HG03045 (cell line): ENCODE results near the gene SLC28A3.
A peak's percentile ranks its signal among the peaks of the same experiment; 100 is the strongest.

Experiments used
- ATAC-seq: cut with Tn5 transposase; IDR thresholded peaks from one replicate; pipeline ENCODE4 v1.9.1; 2021; ENCODE audit warnings: mild to moderate bottlenecking, moderate library complexity; ENCODE audit not compliant: unreplicated experiment

The SLC28A3 gene

DNA sequence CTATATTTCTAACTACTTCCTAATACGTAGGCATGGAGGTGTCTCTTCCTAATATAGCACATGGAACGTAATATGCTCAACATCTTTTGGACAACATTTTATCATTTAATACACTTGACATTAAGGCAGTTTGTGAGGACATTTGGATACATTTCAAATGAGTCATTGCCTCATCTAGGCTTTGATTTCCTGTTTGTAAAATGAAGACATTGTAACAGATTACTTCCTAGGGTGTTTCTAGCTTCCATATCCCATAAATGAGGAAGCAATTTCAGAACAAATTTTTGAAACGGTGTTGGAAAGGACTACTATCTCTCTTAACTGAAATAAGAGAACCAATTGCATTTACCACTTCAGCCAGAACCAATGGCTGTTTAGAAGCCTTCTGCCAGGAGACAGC is 38.7 kb downstream of the SLC28A3 start:
- no peak for ATAC-seq

DNA sequence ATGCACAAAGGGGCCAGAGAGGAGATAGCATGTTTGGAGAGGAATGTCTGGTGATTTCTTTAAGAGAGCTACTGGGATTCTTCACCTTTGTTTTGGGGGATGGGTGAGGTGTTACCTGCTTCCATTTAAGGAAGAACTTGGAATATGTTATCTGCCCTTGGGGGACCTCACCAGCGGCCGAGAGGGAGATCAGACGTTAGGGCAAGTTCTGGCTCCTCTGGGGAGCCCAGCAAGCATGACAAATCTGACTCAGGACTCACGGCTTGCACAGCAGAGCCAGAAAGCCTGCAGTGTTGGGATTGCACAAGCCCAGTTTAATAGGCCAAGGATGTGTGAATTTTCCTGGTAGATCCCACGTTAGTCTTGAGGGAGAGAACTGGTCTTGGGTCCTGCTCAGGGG is 40.3 kb downstream of the SLC28A3 start:
- ATAC-seq, result no peak

DNA sequence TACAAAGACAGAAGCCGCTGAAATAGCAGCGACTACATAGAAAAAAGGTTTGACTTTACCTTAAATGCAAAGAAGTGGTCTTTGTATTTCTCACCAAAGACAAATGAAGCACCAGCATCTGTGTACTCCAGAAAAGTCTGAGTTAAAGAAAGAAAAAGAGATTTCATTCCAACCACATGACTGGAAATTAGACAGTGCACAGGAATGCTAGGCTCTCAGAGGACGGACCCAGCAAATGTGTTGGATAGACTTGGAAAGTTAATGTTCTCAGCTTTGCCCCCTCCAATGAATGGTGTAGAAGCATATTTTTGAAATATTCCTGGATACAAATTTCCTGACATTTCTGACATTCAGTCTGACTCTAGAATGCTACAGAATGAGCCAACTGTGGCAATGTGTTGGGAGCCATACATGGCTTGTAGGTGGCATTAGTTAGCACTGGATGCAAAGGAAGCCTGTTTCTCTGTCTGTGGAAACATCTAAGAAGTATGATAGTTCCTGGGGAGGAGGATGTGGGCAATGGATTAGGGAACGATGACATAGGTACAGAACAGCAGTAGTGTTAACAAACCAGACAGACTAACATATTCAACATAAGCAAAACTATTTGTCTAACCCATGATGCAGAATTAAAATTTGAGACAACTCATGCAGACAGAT is 43.3 kb downstream of the SLC28A3 start:
- no peak for ATAC-seq

DNA sequence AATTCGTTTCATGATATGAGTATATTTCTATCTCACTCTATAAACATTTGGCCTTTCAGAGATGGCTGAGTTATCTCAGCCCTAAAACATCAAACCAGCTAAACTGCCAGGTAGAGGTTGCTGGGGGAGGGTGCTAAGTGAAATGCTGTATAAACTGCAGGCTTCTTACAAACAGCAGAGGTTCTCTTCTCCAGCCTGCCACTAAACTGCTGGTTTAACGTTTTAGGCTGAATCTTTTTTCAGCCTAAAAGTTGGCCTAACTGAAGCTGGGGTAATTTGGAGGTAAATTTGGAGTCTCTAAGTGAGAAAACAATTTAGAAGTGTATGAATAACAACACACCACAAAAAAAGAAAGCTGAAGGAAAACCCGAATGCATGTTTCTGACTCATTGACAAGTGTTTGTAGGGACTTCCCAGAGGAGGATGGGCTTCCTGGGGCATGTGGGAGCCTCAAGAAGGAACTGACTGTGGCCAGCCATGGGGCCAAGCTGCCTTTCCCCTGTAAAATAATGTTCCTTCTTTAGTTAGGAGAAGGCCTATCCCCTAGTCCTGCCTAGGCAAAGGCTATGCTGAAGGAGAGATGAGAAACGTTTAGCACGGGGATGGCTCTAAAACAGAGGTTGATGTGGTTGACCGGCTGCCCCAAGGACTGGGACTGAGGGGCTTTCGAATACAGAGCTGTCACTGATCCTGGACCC is 44.3 kb downstream of the SLC28A3 start:
- ATAC-seq, result peak; percentile 69

DNA sequence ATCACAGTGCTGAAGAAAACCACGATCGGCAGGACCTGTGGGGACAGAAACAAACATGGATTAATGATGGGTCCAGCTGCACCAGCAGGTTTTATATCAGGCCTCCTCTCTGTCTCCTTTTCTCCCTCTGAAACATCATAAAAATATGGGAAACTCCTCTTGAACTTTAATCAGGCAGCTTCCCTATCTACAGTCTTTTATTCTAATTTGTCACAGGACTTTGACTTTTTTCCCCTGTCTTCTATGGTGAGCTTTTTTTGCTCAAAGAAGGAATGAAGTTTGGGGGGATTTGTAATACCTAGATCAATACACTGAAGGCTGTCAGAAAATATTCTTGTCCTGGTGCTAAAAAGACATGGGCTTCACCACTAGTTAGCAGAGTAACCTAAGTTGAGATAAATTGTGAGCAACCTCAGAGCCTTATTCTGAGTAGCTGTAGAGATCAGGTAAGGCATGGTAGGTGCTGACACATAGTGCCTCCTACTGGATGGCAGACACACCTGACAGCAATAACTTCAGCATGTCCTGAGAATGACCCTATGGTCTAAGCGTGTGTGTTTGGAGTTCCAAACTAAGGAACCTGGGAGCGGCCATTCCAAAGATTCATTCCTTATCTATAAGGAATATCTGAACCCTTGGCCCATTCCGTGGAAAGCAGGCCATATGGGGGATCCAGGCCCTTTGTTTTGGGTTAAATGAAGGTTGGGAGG is 46.2 kb downstream of the SLC28A3 start:
- ATAC-seq, result no peak

DNA sequence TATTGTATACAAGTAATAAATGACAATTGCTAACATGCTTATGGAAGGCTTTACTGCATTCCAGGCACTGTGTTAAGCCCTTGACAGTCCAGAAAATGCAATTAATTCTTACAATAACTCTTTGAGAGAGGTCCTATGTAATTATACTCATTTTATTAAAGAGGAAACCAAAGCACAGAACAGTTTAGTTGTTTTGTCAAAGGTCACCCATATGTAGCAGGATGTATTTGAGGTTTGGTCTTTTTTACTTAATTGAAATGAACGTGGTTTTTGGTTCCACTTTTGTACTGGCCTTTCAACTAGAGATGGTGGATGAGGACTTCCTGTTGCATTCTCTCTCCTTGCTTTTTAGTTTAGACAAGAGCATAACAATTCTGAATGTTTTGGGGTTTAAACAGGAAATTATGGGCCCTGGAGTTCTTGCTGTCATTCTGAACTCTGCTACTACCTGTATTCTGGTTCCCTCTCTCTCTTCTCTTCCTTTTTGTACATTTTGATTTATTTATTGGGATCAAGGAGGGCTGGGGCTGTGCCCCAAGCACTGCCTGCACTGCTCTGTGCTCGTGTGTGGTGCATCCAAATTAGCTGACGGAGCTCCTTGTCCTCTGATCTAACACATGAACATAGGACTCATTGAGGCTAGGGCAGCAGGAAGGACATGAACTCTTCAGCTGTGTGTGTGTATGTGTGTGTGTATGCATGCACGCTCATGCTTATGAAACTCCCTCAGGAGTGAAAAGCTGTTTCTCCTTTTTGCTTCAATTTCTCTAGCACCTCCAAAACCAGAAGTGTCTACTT is 47.4 kb downstream of the SLC28A3 start:
- ATAC-seq, result no peak

DNA sequence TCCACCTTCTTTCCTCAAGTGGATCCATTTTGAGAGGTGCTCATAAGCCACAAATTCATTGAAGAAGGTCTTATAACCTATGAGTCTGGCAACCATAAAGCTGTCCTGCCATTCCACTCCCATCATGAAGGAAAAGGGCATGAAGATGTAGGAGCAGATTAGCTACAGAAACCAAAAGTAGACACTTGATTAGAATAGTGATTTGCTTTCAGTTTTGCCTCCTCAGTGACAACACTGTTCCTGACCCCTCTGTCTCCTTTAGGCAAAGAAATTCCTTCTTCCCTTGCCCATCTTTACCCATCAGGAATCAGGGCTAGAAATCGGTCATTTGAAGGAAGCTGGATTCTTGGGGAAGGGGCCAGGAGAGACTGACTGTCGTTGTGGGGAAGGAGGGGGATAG is 55.2 kb downstream of the SLC28A3 start:
- peak; percentile 83 for ATAC-seq

DNA sequence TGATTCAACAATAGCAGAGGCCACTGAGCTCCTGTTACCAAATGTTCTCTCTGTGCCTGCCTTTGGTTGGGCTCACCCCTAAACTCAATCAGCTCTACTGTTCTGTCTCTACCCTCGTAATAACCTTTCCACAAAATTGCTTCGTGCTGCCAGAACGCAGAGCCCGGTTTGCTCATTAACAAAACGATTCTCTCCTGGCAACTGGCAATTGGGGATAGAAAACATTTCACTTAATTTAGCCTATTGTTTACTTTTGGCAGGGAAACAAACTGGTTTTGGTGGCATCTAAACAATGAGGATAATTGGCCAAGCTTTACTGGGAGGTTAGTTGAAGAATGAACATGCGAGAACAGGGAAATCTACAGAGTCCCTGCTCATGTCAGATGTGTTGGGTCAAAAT is 56.6 kb downstream of the SLC28A3 start:
- no peak for ATAC-seq

DNA sequence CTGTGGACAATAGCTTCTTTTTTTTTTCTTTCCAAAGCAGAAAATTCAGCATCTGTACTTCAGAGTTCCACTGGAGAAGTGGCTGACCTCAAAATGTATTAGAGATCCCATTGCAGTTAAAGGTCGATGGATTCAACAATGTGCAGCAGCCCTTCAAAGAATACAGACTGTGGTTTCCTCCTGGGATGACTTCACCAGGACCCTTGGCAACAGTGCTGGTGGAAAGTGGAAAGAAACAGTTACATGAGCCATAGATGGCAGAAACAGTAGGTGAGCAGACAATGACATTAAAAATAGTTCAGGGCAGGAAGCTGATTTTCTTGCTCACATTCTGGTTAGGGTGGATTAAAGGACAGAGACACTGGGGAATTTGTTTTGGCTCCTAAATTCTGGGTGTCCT is 62.4 kb downstream of the SLC28A3 start:
- no peak for ATAC-seq

DNA sequence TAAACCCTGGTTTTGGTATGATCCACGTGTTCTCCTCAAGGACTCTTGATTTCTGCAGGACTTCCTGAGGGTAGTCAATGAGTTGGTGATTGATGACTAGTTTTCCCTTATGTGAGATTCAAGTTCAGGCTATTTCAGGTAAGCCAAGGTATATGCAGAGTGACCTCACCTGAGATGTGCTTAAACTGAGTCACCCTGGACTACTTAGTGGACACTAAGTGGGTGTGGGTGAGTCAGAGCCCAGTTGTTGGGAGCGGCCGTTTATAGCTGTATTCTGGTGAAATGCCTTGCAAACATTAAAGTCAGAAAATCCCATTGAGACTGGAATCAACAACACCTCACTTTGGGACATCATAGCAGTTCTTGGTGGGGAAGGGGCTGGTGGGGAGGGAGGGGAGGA is 62.9 kb downstream of the SLC28A3 start:
- ATAC-seq, result no peak

DNA sequence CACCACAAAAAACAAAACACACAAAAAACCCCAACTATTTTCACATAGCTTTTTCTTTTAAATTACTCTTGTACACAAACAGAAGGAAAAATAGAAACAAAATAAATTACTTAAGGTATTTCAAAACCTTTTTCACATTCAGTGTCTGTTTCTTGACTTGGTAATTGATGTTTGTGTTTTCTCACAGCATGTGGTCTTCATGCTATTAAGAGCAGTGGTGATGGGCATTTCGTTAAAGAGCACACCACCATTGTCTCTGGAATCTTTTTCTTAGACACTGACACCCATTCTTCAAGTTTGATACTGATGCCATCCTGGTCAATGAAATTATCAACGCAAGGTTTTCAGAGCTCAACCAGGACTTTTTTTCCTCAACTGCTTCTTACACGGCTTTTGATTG is 63.8 kb downstream of the SLC28A3 start:
- no peak for ATAC-seq

DNA sequence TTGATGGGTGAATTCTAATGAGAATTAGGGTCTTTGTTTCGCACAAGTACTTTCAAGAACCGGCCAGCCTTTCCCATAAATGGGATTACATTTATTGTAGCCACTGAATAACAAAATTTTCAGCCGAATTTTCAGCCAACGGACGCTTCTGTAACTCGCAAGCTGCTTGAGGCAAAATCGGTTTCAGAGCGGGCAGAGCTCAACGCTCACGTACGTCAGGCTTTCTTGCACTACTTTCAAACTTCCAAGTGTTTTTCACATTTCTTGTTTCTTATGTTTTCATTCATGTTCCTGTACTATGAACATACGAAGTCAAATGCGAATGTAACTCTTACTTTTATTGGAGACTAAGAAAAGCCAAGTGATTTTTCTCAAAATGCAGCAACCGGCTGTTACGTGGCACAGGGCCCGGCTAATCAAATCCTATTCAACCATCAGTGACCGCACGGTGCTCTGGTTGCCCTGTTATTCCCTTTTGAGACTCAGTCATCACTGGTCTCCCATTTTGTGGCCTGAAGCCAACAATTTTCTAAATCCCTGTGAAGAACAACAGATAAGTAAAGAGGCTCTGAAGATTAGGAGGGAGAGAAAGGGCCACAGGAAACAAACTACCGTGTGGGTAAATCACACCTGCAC is 68.5 kb downstream of the SLC28A3 start:
- ATAC-seq, result no peak

DNA sequence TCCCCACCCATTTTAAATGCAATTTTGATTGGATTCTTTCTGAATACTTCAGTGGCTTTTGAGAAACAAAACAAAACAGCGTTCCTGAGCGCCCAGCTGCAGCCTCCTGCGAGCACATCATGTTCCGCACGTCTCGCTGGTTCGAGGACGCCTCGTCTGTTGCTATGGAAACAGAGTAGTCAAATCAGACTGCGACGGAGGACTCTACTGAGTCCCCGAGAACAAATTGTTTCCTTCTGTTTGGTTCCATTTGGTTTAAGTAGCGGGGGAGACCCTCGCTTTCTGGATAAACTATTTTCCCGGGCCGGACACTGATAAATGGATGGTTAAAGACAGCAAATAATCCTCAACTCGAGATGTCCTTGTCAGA is 69.0 kb downstream of the SLC28A3 start:
- ATAC-seq, result peak; percentile 96

DNA sequence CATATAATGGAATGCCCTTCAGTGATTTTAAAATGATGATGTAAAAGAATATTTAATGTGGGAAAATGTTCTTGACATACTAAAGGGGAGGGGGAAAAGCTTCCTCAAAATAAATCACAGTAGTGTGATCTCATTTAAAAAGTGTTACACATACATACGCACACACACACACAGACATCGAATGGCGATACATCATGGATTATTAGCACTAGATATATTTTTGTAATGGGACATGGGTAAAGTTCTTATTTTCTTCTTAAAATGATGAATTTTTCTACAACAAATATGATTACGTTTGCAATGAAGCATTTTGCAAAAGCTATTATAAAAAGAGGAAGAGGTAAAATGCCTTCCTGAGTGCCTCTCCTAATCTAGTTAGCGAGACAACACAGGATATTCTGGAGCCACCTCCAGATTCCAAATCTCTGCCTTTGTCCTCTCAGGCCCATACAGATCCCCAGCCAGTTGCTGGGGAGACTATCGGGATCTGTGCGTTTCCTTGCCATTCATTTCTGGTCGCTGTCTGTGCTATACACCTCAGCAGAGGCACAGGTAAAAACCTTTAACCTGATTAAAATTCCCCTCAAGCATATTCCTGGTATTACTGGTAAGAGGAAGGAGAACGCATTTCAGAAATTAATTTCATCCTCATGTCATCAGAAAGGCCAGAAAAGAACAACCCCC is 69.6 kb downstream of the SLC28A3 start:
- peak; percentile 9 for ATAC-seq

DNA sequence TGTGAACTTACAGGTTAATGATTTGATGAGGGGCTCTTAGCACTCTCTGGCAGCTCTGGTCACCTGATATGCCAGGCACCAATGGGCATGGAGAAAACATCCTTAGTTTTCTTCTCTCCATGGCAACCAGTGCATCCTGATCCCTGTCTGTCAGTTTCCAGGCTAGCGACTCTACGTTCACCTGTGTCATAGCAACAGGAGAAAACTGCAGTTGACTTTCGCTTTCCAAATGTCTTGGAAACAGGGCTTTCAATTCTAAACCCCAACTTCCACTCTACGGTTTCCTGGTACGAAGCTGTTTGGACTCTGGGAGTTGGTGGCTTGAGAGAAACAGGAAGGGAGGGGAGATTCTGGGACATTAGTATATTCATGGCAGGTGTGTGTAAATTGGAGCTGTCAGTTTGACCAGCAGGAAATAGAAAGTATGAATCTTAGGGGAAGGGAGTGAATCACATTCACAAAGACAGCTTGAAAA is 74.4 kb downstream of the SLC28A3 start:
- no peak for ATAC-seq

DNA sequence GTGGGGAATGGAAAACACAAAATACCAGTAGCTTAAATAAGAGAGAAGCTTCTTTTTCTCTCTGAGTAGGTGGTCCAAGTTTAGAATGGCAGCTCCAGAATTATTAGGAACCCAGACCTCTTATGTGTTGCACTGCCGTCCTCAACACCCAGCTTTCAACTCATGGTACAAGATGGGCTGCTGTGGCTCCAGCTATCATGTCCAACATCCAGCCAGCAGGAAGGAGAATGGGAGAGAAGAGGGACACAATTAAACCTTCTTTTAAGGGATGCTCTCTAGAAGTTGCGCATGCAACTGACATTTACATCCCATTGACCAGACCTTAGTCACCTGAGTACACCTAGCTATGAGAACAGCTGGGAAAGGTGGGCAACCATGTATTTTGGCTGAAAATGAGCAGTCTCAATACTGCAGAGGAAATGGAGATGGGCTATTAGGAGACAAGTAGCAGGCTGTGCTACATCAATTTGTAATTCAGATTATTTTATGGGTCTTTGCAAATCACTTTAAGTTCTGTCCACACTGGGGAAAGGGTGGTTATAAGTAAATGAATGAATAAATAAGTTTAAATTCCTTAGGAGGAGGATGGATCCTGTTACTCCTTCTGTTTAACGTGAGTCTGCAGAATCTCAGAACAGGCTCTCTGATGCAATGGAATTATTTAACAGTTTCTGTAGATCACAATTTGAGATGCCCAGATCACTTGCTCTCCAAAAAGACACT is 76.1 kb downstream of the SLC28A3 start:
- ATAC-seq, result no peak

DNA sequence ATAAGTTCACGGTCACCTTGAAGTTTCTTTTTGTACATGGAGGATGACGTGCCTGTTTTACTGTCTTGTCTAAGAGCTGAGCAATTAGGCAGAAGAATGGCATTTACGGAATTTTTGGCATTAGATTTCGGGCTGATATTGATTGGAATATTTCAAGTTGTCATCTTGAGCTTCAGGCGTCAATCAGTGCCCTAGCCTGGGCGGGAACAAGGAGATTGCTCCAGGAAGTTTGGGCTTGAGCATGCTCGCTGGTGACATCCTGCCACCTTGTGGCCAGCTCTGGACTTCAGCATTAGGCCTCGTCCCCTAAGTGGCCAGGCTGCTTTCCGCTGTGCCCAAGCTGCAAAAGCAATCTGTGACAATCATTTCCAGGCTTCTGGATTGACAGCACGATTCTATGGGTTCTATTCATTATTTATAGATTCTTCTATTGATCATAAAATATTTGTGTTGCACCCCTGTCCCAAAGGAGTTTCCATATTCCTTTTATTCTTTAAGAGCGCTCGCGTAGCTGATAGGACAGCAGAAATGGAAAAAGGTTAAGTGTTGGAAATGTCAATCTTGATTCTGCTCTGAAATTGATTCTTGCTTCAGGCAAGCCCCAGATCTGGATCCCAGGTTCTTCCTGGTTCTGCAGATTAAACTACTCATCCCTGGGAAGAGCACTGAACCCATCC is 79.3 kb downstream of the SLC28A3 start:
- peak; percentile 74 for ATAC-seq

DNA sequence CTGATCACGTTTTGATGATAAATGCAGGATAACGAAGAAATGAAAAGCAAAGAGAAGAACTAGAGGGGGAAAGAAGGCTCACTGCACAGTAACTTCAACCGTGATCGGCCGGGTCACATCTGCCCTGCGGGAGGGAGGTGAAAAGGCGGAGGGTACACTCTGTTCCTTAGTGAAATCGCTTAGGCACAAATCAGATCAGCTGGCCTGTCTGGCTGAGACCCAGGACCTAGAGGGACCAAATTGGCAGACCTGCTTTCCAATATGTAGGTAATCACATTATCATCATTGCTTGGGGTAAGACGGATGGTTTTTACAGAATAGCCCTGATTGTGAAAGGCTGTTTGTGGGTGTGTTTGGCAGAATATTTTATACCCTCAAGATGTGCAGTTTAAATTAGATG is 82.2 kb downstream of the SLC28A3 start:
- ATAC-seq, result no peak

DNA sequence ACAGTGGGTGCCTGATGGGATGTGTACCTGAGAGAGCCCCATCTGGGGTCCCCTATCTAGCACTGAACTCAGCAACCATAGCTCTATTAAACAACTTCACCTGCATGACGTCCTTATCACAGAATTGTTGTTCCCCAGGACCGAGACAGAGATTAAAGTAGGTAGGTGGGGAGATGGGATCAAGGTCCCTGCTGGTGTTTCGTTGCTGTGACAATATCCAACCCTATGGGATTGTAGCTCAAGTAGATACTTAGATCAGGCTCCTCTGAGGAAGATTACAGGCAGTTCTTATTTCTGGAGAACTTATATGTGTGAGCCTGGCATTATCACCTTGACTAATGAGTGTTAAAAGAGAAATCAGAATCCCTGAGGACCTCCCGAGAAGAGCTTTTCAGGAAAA is 84.9 kb downstream of the SLC28A3 start:
- no peak for ATAC-seq
